Suppressor macrophage treated with lipopolysaccharide for 1 hour (primary cell): ENCODE data around the gene HEPH.
"Not testable (repeated sequence)": the region's sequence is repeated elsewhere in the genome, so short reads cannot be mapped to it uniquely, and the experiment has no call there.

Experiments
- DNase-seq, 3 donors: peaks; one replicate each; pipeline ENCODE4 v3.0.0-alpha.2; 2020 to 2022

HEPH gene

GRCh38 chrX:66163849-66164411, at the start of gene HEPH:
HEPH (plus strand) TSS chrX:66164247; CDS start chrX:66170571, 6,324 bp downstream.
- DNase-seq = peak; percentile 6 to 36 (median 26)

GRCh38 chrX:66118722-66119121, 45.3 kb upstream of the HEPH start:
- DNase-seq = not testable (repeated sequence)

- not testable (repeated sequence) for DNase-seq
Observed at GRCh38 chrX:66121354-66121753, 42.7 kb upstream of the HEPH start.

GRCh38 chrX:66126662-66127061, 37.4 kb upstream of the HEPH start:
- no peak for DNase-seq

GRCh38 chrX:66130469-66130868, 33.6 kb upstream of the HEPH start:
- no peak for DNase-seq

GRCh38 chrX:66135284-66135683, 28.8 kb upstream of the HEPH start:
- not testable (repeated sequence) for DNase-seq

- no peak for DNase-seq
Observed at GRCh38 chrX:66142351-66142750, 21.7 kb upstream of the HEPH start.

GRCh38 chrX:66144258-66144657, 19.8 kb upstream of the HEPH start:
- no peak for DNase-seq

- DNase-seq = no peak
Observed at GRCh38 chrX:66149519-66149918, 14.5 kb upstream of the HEPH start.

GRCh38 chrX:66150163-66150562, 13.9 kb upstream of the HEPH start:
- DNase-seq = no peak

- DNase-seq = peak in 2 of 3 donors; percentile 1 to 13
Observed at GRCh38 chrX:66162331-66162822, 1.7 kb upstream of the HEPH start.

- no peak for DNase-seq
Observed at GRCh38 chrX:66163447-66163846, 600 bp upstream of the HEPH start.

GRCh38 chrX:66164470-66164869, 423 bp downstream of the HEPH start:
- DNase-seq = no peak

GRCh38 chrX:66164931-66165330, 884 bp downstream of the HEPH start:
- DNase-seq = no peak

- no peak for DNase-seq
Observed at GRCh38 chrX:66166671-66167070, 2.6 kb downstream of the HEPH start.

- DNase-seq = no peak
Observed at GRCh38 chrX:66167431-66167830, 3.4 kb downstream of the HEPH start.

- no peak for DNase-seq
Observed at GRCh38 chrX:66176134-66176533, 12.1 kb downstream of the HEPH start.

- DNase-seq = peak; percentile 0 to 19 (median 2)
Observed at GRCh38 chrX:66191563-66191962, 27.5 kb downstream of the HEPH start.

- no peak for DNase-seq
Observed at GRCh38 chrX:66193821-66194220, 29.8 kb downstream of the HEPH start.

GRCh38 chrX:66200050-66200664, 36.1 kb downstream of the HEPH start:
- DNase-seq = no peak

- peak; percentile 7 to 30 (median 14) for DNase-seq
Observed at GRCh38 chrX:66200855-66201795, 37.1 kb downstream of the HEPH start.

GRCh38 chrX:66203114-66203513, 39.1 kb downstream of the HEPH start:
- no peak for DNase-seq

GRCh38 chrX:66221856-66222255, 57.8 kb downstream of the HEPH start:
- no peak for DNase-seq

GRCh38 chrX:66232296-66232695, 68.2 kb downstream of the HEPH start:
- DNase-seq = no peak
